ENCODE data around the gene MGAT4B.

- TF ChIP-seq NR2C2 (CRISPR knock-in tag; IDR thresholded peaks at IDR 0.05) (no peak), USF1 (CRISPR knock-in tag; IDR thresholded peaks at IDR 0.05) (no peak), CTCF (IDR thresholded peaks at IDR 0.05) (no peak), ZNF232 (CRISPR knock-in tag; IDR thresholded peaks at IDR 0.05) (no peak), MXD4 (CRISPR knock-in tag; IDR thresholded peaks at IDR 0.05; ENCODE audit: borderline replicate concordance) (no peak), ZNF512 (CRISPR knock-in tag; IDR thresholded peaks at IDR 0.05; ENCODE audit: borderline replicate concordance) (no peak), CBFB (CRISPR knock-in tag; IDR thresholded peaks at IDR 0.05; ENCODE audit: low read depth) (no peak), PREB (CRISPR knock-in tag; IDR thresholded peaks at IDR 0.05; ENCODE audit: borderline replicate concordance) (no peak), USF2 (CRISPR knock-in tag; IDR thresholded peaks at IDR 0.05) (no peak), ESRRA (CRISPR knock-in tag; IDR thresholded peaks at IDR 0.05; ENCODE audit: borderline replicate concordance) (no peak), ZNF263 (CRISPR knock-in tag; IDR thresholded peaks at IDR 0.05; ENCODE audit: low read depth) (no peak), FOXJ3 (CRISPR knock-in tag; IDR thresholded peaks at IDR 0.05; ENCODE audit: borderline replicate concordance) (no peak)
These were observed 26.5 kb upstream of the MGAT4B start for GRCh38 chr5:179833056-179833708.

Measured in WTC11 (cell line).